Measurements from ENCODE around the gene SORBS1. TPM values are rescaled to one million over a fixed set of nuclear protein-coding genes. Genes with fewer than 3 reads are reported as not detected.

The SORBS1 gene
- total and polyA plus RNA-seq, 9 of the 15 experiments (the other 6 are each of a cell fraction or from before 2014, with no cell fraction given): 2.0 to 13.3 (median 6.5) TPM

DNA sequence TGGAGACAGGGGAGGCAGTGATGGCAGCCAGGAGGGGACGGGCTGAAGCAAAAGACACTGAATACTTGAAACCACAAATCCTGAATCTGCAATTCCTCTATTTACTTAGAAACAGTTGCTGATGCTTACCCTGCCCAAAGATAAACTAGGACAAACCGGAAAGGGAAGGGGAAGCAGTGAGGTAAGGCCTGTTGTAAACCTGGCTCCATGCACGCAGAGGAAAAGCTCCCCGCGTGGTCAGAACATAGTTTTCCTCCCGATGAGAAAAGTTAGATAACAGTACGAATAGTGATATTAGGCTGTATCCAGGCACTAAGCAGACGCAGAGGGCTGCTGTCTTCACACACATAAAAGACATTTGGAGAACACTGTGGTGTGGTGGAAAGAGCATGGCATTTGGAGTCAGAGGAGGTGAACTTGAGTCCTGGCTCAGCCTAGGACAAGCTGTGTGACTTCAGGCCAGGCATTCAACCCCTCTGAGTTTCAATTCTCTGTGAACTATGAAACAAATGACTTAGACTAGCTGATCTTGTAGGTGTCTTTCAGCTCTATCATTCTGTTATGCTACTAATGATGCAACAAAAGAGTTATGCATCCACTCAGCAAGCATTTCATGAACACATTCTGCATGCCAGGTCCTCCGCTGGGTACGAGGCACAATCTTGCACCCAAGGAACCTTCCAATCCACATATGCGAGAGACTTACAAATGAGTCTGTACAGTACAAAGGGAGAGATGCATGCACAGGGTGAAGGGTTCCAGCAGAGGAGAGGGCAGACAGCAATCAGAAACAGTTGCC lies 80.9 kb downstream of the SORBS1 start (continued):
- TF ChIP-seq, protein P1, sequence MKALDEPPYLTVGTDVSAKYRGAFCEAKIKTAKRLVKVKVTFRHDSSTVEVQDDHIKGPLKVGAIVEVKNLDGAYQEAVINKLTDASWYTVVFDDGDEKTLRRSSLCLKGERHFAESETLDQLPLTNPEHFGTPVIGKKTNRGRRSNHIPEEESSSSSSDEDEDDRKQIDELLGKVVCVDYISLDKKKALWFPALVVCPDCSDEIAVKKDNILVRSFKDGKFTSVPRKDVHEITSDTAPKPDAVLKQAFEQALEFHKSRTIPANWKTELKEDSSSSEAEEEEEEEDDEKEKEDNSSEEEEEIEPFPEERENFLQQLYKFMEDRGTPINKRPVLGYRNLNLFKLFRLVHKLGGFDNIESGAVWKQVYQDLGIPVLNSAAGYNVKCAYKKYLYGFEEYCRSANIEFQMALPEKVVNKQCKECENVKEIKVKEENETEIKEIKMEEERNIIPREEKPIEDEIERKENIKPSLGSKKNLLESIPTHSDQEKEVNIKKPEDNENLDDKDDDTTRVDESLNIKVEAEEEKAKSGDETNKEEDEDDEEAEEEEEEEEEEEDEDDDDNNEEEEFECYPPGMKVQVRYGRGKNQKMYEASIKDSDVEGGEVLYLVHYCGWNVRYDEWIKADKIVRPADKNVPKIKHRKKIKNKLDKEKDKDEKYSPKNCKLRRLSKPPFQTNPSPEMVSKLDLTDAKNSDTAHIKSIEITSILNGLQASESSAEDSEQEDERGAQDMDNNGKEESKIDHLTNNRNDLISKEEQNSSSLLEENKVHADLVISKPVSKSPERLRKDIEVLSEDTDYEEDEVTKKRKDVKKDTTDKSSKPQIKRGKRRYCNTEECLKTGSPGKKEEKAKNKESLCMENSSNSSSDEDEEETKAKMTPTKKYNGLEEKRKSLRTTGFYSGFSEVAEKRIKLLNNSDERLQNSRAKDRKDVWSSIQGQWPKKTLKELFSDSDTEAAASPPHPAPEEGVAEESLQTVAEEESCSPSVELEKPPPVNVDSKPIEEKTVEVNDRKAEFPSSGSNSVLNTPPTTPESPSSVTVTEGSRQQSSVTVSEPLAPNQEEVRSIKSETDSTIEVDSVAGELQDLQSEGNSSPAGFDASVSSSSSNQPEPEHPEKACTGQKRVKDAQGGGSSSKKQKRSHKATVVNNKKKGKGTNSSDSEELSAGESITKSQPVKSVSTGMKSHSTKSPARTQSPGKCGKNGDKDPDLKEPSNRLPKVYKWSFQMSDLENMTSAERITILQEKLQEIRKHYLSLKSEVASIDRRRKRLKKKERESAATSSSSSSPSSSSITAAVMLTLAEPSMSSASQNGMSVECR (CRISPR knock-in tag; IDR thresholded peaks at IDR 0.05): no peak
- TF ChIP-seq MIER1 (IDR thresholded peaks at IDR 0.05; ENCODE audit: low read depth) (no peak), HMG20A (CRISPR knock-in tag; conservative IDR thresholded peaks at IDR 0.05) (no peak), POLR2H (tag; IDR thresholded peaks at IDR 0.05; ENCODE audit: low read depth) (no peak), SNRNP70 (optimal IDR thresholded peaks at IDR 0.05; ENCODE audit: low read depth, low read length) (no peak), CBX1 (IDR thresholded peaks at IDR 0.05; ENCODE audit: low read depth) (no peak), MED1 (CRISPR knock-in tag; IDR thresholded peaks at IDR 0.05; ENCODE audit: borderline replicate concordance) (no peak), ZNF217 (CRISPR knock-in tag; IDR thresholded peaks at IDR 0.05) (no peak)
- TF ChIP-seq, protein P2, sequence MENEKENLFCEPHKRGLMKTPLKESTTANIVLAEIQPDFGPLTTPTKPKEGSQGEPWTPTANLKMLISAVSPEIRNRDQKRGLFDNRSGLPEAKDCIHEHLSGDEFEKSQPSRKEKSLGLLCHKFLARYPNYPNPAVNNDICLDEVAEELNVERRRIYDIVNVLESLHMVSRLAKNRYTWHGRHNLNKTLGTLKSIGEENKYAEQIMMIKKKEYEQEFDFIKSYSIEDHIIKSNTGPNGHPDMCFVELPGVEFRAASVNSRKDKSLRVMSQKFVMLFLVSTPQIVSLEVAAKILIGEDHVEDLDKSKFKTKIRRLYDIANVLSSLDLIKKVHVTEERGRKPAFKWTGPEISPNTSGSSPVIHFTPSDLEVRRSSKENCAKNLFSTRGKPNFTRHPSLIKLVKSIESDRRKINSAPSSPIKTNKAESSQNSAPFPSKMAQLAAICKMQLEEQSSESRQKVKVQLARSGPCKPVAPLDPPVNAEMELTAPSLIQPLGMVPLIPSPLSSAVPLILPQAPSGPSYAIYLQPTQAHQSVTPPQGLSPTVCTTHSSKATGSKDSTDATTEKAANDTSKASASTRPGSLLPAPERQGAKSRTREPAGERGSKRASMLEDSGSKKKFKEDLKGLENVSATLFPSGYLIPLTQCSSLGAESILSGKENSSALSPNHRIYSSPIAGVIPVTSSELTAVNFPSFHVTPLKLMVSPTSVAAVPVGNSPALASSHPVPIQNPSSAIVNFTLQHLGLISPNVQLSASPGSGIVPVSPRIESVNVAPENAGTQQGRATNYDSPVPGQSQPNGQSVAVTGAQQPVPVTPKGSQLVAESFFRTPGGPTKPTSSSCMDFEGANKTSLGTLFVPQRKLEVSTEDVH (IDR thresholded peaks at IDR 0.05; ENCODE audit: low read depth, partially characterized antibody): no peak
- TF ChIP-seq, protein P3, sequence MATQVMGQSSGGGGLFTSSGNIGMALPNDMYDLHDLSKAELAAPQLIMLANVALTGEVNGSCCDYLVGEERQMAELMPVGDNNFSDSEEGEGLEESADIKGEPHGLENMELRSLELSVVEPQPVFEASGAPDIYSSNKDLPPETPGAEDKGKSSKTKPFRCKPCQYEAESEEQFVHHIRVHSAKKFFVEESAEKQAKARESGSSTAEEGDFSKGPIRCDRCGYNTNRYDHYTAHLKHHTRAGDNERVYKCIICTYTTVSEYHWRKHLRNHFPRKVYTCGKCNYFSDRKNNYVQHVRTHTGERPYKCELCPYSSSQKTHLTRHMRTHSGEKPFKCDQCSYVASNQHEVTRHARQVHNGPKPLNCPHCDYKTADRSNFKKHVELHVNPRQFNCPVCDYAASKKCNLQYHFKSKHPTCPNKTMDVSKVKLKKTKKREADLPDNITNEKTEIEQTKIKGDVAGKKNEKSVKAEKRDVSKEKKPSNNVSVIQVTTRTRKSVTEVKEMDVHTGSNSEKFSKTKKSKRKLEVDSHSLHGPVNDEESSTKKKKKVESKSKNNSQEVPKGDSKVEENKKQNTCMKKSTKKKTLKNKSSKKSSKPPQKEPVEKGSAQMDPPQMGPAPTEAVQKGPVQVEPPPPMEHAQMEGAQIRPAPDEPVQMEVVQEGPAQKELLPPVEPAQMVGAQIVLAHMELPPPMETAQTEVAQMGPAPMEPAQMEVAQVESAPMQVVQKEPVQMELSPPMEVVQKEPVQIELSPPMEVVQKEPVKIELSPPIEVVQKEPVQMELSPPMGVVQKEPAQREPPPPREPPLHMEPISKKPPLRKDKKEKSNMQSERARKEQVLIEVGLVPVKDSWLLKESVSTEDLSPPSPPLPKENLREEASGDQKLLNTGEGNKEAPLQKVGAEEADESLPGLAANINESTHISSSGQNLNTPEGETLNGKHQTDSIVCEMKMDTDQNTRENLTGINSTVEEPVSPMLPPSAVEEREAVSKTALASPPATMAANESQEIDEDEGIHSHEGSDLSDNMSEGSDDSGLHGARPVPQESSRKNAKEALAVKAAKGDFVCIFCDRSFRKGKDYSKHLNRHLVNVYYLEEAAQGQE (IDR thresholded peaks at IDR 0.05; ENCODE audit: borderline replicate concordance): no peak
- TF ChIP-seq, protein P3 (CRISPR knock-in tag; IDR thresholded peaks at IDR 0.05; ENCODE audit: low read depth): no peak
